ENCODE results near the gene PLCD1. TPM values are rescaled to one million over a fixed set of nuclear protein-coding genes. Genes with fewer than 3 reads are reported as not detected.

The PLCD1 gene
- total RNA-seq, 1 donor from 2014 or later = 30.1 TPM

DNA sequence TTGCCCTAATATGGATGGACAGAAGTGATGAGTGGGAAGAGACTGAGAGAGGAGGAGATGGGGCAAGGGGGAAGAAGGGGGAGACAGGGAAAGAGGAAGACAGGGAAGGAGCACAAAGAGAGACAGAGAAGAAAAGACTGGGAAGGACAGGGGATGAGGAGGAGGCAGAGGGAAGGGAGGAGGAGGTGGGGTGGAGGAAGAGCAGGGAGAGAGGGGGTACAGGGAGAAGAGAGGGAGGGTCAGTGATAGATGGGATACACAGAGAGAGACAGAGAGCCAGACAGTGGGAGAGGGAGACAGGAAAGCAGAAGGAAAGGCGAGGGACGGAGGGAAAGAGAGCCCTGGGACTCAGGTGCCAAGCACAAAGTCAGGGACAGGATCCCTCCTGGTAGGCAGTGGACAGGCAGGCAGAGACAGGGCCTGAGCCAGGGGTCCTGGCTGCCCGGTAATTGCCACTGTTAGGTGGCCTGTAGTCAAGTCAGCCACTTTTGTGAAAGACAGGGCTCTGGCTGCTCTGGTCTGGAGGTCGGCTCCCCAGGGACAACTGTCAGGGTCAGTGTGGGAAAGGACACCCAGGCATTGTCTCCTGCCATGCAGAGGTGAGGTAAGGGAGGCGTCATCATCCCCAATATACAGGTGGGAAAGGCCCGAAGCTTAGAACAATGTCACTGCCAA, 29.1 kb downstream of the PLCD1 start:
- Histone ChIP-seq H3K27me3 (ENCODE audit: low read depth) (no peaks in the 10 kb centered on the region), H3K36me3 (peaks cover 15% of the 10 kb centered on the region), H3K9me3 (no peaks in the 10 kb centered on the region), H3K4me1 (peaks cover 39% of the 10 kb centered on the region), H3K4me3 (no peak overlapping the region), H3K27ac (no peak overlapping the region)
- intact Hi-C loops (cut with DNase I) = no loop called here
- DNase-seq (no peak), ATAC-seq (no peak)
- TF ChIP-seq, protein P1, sequence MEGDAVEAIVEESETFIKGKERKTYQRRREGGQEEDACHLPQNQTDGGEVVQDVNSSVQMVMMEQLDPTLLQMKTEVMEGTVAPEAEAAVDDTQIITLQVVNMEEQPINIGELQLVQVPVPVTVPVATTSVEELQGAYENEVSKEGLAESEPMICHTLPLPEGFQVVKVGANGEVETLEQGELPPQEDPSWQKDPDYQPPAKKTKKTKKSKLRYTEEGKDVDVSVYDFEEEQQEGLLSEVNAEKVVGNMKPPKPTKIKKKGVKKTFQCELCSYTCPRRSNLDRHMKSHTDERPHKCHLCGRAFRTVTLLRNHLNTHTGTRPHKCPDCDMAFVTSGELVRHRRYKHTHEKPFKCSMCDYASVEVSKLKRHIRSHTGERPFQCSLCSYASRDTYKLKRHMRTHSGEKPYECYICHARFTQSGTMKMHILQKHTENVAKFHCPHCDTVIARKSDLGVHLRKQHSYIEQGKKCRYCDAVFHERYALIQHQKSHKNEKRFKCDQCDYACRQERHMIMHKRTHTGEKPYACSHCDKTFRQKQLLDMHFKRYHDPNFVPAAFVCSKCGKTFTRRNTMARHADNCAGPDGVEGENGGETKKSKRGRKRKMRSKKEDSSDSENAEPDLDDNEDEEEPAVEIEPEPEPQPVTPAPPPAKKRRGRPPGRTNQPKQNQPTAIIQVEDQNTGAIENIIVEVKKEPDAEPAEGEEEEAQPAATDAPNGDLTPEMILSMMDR (IDR thresholded peaks at IDR 0.05) = no peak

DNA sequence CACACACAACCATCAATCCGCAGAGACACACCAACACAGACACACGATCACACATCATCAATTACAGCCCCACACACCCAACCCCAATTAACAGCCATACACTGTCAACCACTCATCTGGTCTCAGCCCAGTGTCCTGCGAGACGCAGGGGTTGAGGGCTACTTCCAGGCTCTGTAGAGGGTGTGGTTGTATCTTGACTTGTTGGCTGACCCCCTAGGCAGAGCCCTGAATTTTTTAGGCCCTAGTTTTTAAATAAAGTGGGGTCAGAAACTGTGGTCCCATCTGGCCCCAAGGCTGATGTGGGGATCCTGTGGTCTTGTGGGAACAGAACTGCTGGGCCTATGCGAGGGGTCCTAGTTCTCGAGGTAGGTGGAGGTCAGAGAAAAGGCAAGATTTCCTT, 29.6 kb downstream of the PLCD1 start:
- no peaks in the 10 kb centered on the region for H3K9me3 ChIP-seq
- DNase-seq (no peak), ATAC-seq (no peak)
- TF ChIP-seq, protein P1 (IDR thresholded peaks at IDR 0.05) = no peak
- H3K27ac ChIP-seq = no peak overlapping the region
- peaks cover 15% of the 10 kb centered on the region for H3K36me3 ChIP-seq
- H3K4me3 ChIP-seq = no peak overlapping the region
- H3K4me1 ChIP-seq = peaks cover 45% of the 10 kb centered on the region
- intact Hi-C loops (cut with DNase I) = no loop called here
- H3K27me3 ChIP-seq (ENCODE audit: low read depth) = no peaks in the 10 kb centered on the region

DNA sequence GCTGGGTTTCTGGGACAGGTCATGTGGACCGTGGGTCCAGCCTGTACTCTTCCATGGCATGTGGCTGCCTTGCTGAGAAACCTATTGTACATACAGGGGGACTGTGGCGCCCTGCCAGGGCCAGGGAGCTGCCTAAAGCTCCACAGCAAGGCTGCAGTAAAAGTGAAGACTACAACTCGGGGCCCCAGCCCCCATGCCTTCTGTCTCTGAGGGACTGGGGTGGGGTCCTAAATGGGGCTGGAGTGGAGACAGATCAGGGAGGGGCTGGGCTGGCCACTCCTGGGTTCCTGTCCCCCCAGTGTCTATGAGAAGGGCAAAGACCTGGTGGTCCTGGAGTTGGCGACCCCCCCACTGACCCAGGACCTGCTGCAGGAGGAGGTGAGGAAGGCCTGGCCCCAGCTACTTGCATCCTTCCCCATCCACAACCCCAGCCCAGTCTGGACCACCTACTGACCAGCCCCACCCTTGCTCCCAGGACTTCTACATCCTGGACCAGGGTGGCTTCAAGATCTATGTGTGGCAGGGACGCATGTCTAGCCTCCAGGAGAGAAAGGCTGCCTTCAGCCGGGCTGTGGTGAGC, 31.6 kb downstream of the PLCD1 start:
- DNase-seq (no peak), ATAC-seq (no peak)
- TF ChIP-seq, protein P1 (IDR thresholded peaks at IDR 0.05) = no peak
- Histone ChIP-seq H3K4me1 (peaks cover 52% of the 10 kb centered on the region), H3K27ac (peak overlapping the region; percentile 95), H3K9me3 (no peaks in the 10 kb centered on the region), H3K36me3 (peaks cover 15% of the 10 kb centered on the region), H3K27me3 (ENCODE audit: low read depth) (no peaks in the 10 kb centered on the region), H3K4me3 (peak overlapping the region; percentile 57)
- intact Hi-C loops (cut with DNase I) = no loop called here

DNA sequence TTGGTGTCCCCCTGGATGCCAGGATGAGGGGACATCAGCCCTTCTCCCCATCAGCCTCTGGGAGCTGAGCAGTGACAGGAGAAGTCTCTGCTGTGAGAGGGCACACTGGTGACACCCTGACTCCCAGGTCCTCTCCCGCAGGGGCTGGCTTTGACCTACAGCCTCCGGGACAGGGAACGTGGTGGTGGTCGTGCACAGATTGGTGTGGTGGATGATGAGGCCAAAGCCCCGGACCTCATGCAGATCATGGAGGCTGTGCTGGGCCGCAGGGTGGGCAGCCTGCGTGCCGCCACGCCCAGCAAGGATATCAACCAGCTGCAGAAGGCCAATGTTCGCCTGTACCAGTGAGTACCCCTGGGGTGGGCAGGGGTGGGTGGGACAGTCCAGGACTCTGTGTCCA, 32.1 kb downstream of the PLCD1 start:
- no peaks in the 10 kb centered on the region for H3K9me3 ChIP-seq
- no peak for DNase-seq
- intact Hi-C loops (cut with DNase I) = no loop called here
- H3K4me1 ChIP-seq = peaks cover 52% of the 10 kb centered on the region
- no peak for ATAC-seq
- H3K27ac ChIP-seq = no peak overlapping the region
- H3K4me3 ChIP-seq = no peak overlapping the region
- no peaks in the 10 kb centered on the region for H3K27me3 ChIP-seq (ENCODE audit: low read depth)
- TF ChIP-seq, protein P1 (IDR thresholded peaks at IDR 0.05) = no peak
- peaks cover 14% of the 10 kb centered on the region for H3K36me3 ChIP-seq

DNA sequence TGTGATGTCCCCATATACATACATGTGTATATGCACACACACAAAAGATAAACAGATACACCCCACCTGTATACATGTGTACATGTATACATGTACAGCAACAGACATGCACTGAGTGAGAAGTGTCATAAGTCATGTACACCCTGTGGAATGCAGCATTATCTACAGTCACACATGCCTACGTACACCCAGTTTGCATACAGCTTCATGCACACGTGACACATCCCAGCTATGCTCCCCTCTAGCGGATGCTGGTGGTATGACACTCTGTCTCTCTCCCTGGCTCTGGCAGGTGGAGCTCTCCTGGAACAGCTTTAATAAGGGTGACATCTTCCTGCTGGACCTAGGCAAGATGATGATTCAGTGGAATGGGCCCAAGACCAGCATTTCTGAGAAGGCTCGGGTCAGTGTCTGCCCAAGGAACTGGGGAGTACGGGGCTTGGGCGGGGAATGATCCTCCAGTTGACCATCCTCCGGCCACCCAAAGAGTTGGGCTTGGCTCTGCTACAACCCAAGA, 32.6 kb downstream of the PLCD1 start:
- intact Hi-C loops (cut with DNase I) = no loop called here
- TF ChIP-seq, protein P1 (IDR thresholded peaks at IDR 0.05) = peak; percentile 94
- ATAC-seq (peak; percentile 47 to 73), DNase-seq (peak; percentile 77)
- no peaks in the 10 kb centered on the region for H3K9me3 ChIP-seq
- H3K27me3 ChIP-seq (ENCODE audit: low read depth) = no peaks in the 10 kb centered on the region
- peaks cover 52% of the 10 kb centered on the region for H3K4me1 ChIP-seq
- no peak overlapping the region for H3K4me3 ChIP-seq
- peaks cover 9% of the 10 kb centered on the region for H3K36me3 ChIP-seq
- no peak overlapping the region for H3K27ac ChIP-seq

Data from lower lobe of right lung (tissue), 2 donors.